Measurements from ENCODE around the gene VSTM5.

VSTM5 gene

GRCh38 chr11:93861808-93862207, 11.4 kb upstream of the VSTM5 start:
- 89 to 93% methylated on average over 4 of the region's 4 CpGs for WGBS, 2 experiments
- Histone ChIP-seq H3K4me1 (ENCODE audit: control insufficient read depth, insufficient read depth, low read length) (no peaks in the 10 kb centered on the region), H3K27ac (ENCODE audit: insufficient read depth, low read depth, low read length, poor library complexity, severe bottlenecking) (no peak overlapping the region), H3K4me3 (ENCODE audit: insufficient read depth, low read depth, low read length) (no peak overlapping the region), H3K27me3 (ENCODE audit: control insufficient read depth, insufficient read depth, low read length, poor library complexity, severe bottlenecking) (no peaks in the 10 kb centered on the region), H3K9me3 (ENCODE audit: control insufficient read depth, low read length) (no peaks in the 10 kb centered on the region), H3K36me3 (ENCODE audit: control insufficient read depth, insufficient read depth, low read length) (no peaks in the 10 kb centered on the region)

GRCh38 chr11:93858121-93858775, 7.8 kb upstream of the VSTM5 start:
- Histone ChIP-seq H3K36me3 (ENCODE audit: control insufficient read depth, insufficient read depth, low read length) (no peaks in the 10 kb centered on the region), H3K27me3 (ENCODE audit: control insufficient read depth, insufficient read depth, low read length, poor library complexity, severe bottlenecking) (no peaks in the 10 kb centered on the region), H3K9me3 (ENCODE audit: control insufficient read depth, low read length) (no peaks in the 10 kb centered on the region), H3K27ac (ENCODE audit: insufficient read depth, low read depth, low read length, poor library complexity, severe bottlenecking) (no peak overlapping the region), H3K4me1 (ENCODE audit: control insufficient read depth, insufficient read depth, low read length) (no peaks in the 10 kb centered on the region), H3K4me3 (ENCODE audit: insufficient read depth, low read depth, low read length) (no peak overlapping the region)
- WGBS, 2 experiments: 73 to 76% methylated on average over 3 of the region's 3 CpGs

- Histone ChIP-seq H3K27ac (ENCODE audit: insufficient read depth, low read depth, low read length, poor library complexity, severe bottlenecking) (no peak overlapping the region), H3K9me3 (ENCODE audit: control insufficient read depth, low read length) (no peaks in the 10 kb centered on the region), H3K27me3 (ENCODE audit: control insufficient read depth, insufficient read depth, low read length, poor library complexity, severe bottlenecking) (no peaks in the 10 kb centered on the region), H3K4me3 (ENCODE audit: insufficient read depth, low read depth, low read length) (no peak overlapping the region), H3K4me1 (ENCODE audit: control insufficient read depth, insufficient read depth, low read length) (no peaks in the 10 kb centered on the region), H3K36me3 (ENCODE audit: control insufficient read depth, insufficient read depth, low read length) (no peaks in the 10 kb centered on the region)
- 77 to 86% methylated on average over 3 of the region's 3 CpGs for WGBS, 2 experiments
Measured at GRCh38 chr11:93857413-93858120, 7.1 kb upstream of the VSTM5 start.

GRCh38 chr11:93852242-93852641, 1.8 kb upstream of the VSTM5 start:
- H3K27me3 ChIP-seq (ENCODE audit: control insufficient read depth, insufficient read depth, low read length, poor library complexity, severe bottlenecking): no peaks in the 10 kb centered on the region
- no peaks in the 10 kb centered on the region for H3K4me1 ChIP-seq (ENCODE audit: control insufficient read depth, insufficient read depth, low read length)
- no peak overlapping the region for H3K27ac ChIP-seq (ENCODE audit: insufficient read depth, low read depth, low read length, poor library complexity, severe bottlenecking)
- H3K36me3 ChIP-seq (ENCODE audit: control insufficient read depth, insufficient read depth, low read length): no peaks in the 10 kb centered on the region
- WGBS, 2 experiments: 94 to 97% methylated on average over 5 of the region's 5 CpGs
- H3K9me3 ChIP-seq (ENCODE audit: control insufficient read depth, low read length): no peaks in the 10 kb centered on the region
- H3K4me3 ChIP-seq (ENCODE audit: insufficient read depth, low read depth, low read length): no peak overlapping the region

GRCh38 chr11:93849751-93850593, 446 bp downstream of the VSTM5 start:
- H3K27me3 ChIP-seq (ENCODE audit: control insufficient read depth, insufficient read depth, low read length, poor library complexity, severe bottlenecking): no peaks in the 10 kb centered on the region
- H3K27ac ChIP-seq (ENCODE audit: insufficient read depth, low read depth, low read length, poor library complexity, severe bottlenecking): no peak overlapping the region
- no peaks in the 10 kb centered on the region for H3K4me1 ChIP-seq (ENCODE audit: control insufficient read depth, insufficient read depth, low read length)
- peak overlapping the region; percentile 32 for H3K4me3 ChIP-seq (ENCODE audit: insufficient read depth, low read depth, low read length)
- H3K9me3 ChIP-seq (ENCODE audit: control insufficient read depth, low read length): no peaks in the 10 kb centered on the region
- H3K36me3 ChIP-seq (ENCODE audit: control insufficient read depth, insufficient read depth, low read length): no peaks in the 10 kb centered on the region
- WGBS, 2 experiments: 49% methylated on average over 67 of the region's 67 CpGs

GRCh38 chr11:93849201-93849600, 1.2 kb downstream of the VSTM5 start:
- Histone ChIP-seq H3K4me1 (ENCODE audit: control insufficient read depth, insufficient read depth, low read length) (no peaks in the 10 kb centered on the region), H3K4me3 (ENCODE audit: insufficient read depth, low read depth, low read length) (no peak overlapping the region), H3K27me3 (ENCODE audit: control insufficient read depth, insufficient read depth, low read length, poor library complexity, severe bottlenecking) (no peaks in the 10 kb centered on the region), H3K36me3 (ENCODE audit: control insufficient read depth, insufficient read depth, low read length) (no peaks in the 10 kb centered on the region), H3K27ac (ENCODE audit: insufficient read depth, low read depth, low read length, poor library complexity, severe bottlenecking) (no peak overlapping the region), H3K9me3 (ENCODE audit: control insufficient read depth, low read length) (no peaks in the 10 kb centered on the region)
- 89 to 96% methylated on average over 5 of the region's 5 CpGs for WGBS, 2 experiments

GRCh38 chr11:93846411-93846810, 4.0 kb downstream of the VSTM5 start:
- H3K27me3 ChIP-seq (ENCODE audit: control insufficient read depth, insufficient read depth, low read length, poor library complexity, severe bottlenecking): no peaks in the 10 kb centered on the region
- no peak overlapping the region for H3K4me3 ChIP-seq (ENCODE audit: insufficient read depth, low read depth, low read length)
- WGBS, 2 experiments: 89 to 94% methylated on average over 2 of the region's 2 CpGs
- no peak overlapping the region for H3K27ac ChIP-seq (ENCODE audit: insufficient read depth, low read depth, low read length, poor library complexity, severe bottlenecking)
- no peaks in the 10 kb centered on the region for H3K36me3 ChIP-seq (ENCODE audit: control insufficient read depth, insufficient read depth, low read length)
- no peaks in the 10 kb centered on the region for H3K4me1 ChIP-seq (ENCODE audit: control insufficient read depth, insufficient read depth, low read length)
- H3K9me3 ChIP-seq (ENCODE audit: control insufficient read depth, low read length): no peaks in the 10 kb centered on the region

GRCh38 chr11:93845181-93846092, 5.0 kb downstream of the VSTM5 start:
- Histone ChIP-seq H3K9me3 (ENCODE audit: control insufficient read depth, low read length) (no peaks in the 10 kb centered on the region), H3K27me3 (ENCODE audit: control insufficient read depth, insufficient read depth, low read length, poor library complexity, severe bottlenecking) (no peaks in the 10 kb centered on the region), H3K4me1 (ENCODE audit: control insufficient read depth, insufficient read depth, low read length) (no peaks in the 10 kb centered on the region), H3K27ac (ENCODE audit: insufficient read depth, low read depth, low read length, poor library complexity, severe bottlenecking) (no peak overlapping the region), H3K36me3 (ENCODE audit: control insufficient read depth, insufficient read depth, low read length) (no peaks in the 10 kb centered on the region), H3K4me3 (ENCODE audit: insufficient read depth, low read depth, low read length) (no peak overlapping the region)
- WGBS, 2 experiments: 82 to 89% methylated on average over 8 of the region's 8 CpGs

GRCh38 chr11:93844568-93844967, 5.8 kb downstream of the VSTM5 start:
- no peaks in the 10 kb centered on the region for H3K4me1 ChIP-seq (ENCODE audit: control insufficient read depth, insufficient read depth, low read length)
- no peaks in the 10 kb centered on the region for H3K36me3 ChIP-seq (ENCODE audit: control insufficient read depth, insufficient read depth, low read length)
- no peak overlapping the region for H3K4me3 ChIP-seq (ENCODE audit: insufficient read depth, low read depth, low read length)
- no peaks in the 10 kb centered on the region for H3K27me3 ChIP-seq (ENCODE audit: control insufficient read depth, insufficient read depth, low read length, poor library complexity, severe bottlenecking)
- no peaks in the 10 kb centered on the region for H3K9me3 ChIP-seq (ENCODE audit: control insufficient read depth, low read length)
- WGBS, 2 experiments: 60% methylated on average over 7 of the region's 7 CpGs
- no peak overlapping the region for H3K27ac ChIP-seq (ENCODE audit: insufficient read depth, low read depth, low read length, poor library complexity, severe bottlenecking)

Data from ectodermal cell (in vitro differentiated cells).